Measurements from ENCODE around the gene CCDC30. TPM values are rescaled to one million over a fixed set of nuclear protein-coding genes. Genes with fewer than 3 reads are reported as not detected.
"Not testable (repeated sequence)": the region's sequence is repeated elsewhere in the genome, so short reads cannot be mapped to it uniquely, and the experiment has no call there.

CCDC30 gene
- total and polyA plus RNA-seq, 2 experiments from 2014 or later: 2.6 to 12.9 TPM

DNA sequence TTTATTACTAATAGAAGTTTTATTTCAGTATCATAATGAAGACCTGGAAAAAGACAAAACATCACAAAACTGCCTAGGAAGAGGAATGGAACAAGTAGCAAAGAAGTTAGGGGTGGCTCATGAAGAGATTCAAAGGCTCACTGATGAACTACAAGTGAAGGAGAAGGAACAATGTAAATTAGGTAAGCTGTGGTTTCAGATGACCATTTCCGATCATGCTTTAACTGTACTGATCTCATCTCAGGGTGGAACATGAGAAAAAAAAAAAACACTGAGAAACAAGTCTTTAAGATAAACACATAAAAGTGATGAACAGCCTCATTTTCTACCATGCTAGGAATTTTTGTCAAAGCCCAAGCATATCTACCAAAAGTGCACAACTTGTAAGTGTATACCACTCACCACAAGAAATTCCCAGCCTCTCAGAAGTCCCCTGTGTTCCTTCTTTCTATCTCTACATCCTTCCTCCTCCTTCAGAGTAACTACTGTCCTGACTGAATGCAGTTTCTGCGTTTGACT, 19.6 kb downstream of the CCDC30 start:
- no peaks in the 10 kb centered on the region for H3K36me3 ChIP-seq (replicated peaks; ENCODE audit: insufficient read depth, low read depth)
- WGBS (ENCODE audit: low lambda C conversion rate, missing lambda C conversion rate): 78% methylated on average over 2 of the region's 2 CpGs
- H3K4me1 ChIP-seq (ENCODE audit: insufficient read depth): no peaks in the 10 kb centered on the region

DNA sequence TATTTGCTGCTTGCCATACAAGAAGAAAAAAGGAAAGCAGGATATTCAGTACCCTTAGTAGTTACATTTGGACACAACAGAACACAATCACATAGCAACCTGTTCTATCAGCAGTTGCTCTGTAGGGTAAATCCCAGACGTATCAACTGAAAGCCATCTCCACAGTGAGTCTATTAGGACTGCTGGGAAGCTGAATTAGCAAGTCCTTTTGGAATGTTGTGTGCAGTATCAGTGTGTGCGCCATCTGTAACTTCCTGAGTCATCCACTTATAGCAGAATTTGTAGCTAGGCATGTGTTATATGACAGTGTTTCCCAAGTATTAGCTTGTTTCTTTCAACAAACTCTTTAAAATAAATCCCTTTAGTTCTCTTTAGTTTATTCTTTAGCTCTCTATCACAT, 21.3 kb downstream of the CCDC30 start:
- WGBS (ENCODE audit: low lambda C conversion rate, missing lambda C conversion rate): 28% methylated on average over 2 of the region's 2 CpGs
- Histone ChIP-seq H3K79me2 (no peaks in the 10 kb centered on the region), H3K9me2 (replicated peaks; ENCODE audit: insufficient read depth) (no peaks in the 10 kb centered on the region), H3K36me3 (replicated peaks; ENCODE audit: insufficient read depth, low read depth) (no peaks in the 10 kb centered on the region), H3K9me3 (ENCODE audit: low read depth) (no peaks in the 10 kb centered on the region), H4K20me1 (ENCODE audit: insufficient read depth, poor library complexity, severe bottlenecking) (no peaks in the 10 kb centered on the region), H3K4me2 (no peak overlapping the region), H3K4me3 (no peak overlapping the region), H2AFZ (no peak overlapping the region), H3K27me3 (no peaks in the 10 kb centered on the region), H3K4me1 (ENCODE audit: insufficient read depth) (no peaks in the 10 kb centered on the region), H3K27ac (peak overlapping the region; percentile 24)
- DNase-seq (ENCODE audit: low spot score): peak; percentile 52
- TF ChIP-seq, protein P1, sequence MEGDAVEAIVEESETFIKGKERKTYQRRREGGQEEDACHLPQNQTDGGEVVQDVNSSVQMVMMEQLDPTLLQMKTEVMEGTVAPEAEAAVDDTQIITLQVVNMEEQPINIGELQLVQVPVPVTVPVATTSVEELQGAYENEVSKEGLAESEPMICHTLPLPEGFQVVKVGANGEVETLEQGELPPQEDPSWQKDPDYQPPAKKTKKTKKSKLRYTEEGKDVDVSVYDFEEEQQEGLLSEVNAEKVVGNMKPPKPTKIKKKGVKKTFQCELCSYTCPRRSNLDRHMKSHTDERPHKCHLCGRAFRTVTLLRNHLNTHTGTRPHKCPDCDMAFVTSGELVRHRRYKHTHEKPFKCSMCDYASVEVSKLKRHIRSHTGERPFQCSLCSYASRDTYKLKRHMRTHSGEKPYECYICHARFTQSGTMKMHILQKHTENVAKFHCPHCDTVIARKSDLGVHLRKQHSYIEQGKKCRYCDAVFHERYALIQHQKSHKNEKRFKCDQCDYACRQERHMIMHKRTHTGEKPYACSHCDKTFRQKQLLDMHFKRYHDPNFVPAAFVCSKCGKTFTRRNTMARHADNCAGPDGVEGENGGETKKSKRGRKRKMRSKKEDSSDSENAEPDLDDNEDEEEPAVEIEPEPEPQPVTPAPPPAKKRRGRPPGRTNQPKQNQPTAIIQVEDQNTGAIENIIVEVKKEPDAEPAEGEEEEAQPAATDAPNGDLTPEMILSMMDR (IDR thresholded peaks at IDR 0.05; ENCODE audit: poor library complexity): no peak
- TF ChIP-seq EZH2phosphoT487 (IDR thresholded peaks at IDR 0.05; ENCODE audit: low read depth, severe bottlenecking, unreplicated experiment) (no peak), EZH2 (IDR thresholded peaks at IDR 0.05; ENCODE audit: borderline replicate concordance) (no peak)

More for the DNA sequence above, 19.6 kb downstream of the CCDC30 start:
- no peak overlapping the region for H2AFZ ChIP-seq
- DNase-seq (ENCODE audit: low spot score): no peak
- H3K9me2 ChIP-seq (replicated peaks; ENCODE audit: insufficient read depth): no peaks in the 10 kb centered on the region
- H4K20me1 ChIP-seq (ENCODE audit: insufficient read depth, poor library complexity, severe bottlenecking): no peaks in the 10 kb centered on the region
- H3K27me3 ChIP-seq: no peaks in the 10 kb centered on the region
- H3K27ac ChIP-seq: no peak overlapping the region
- H3K79me2 ChIP-seq: no peaks in the 10 kb centered on the region
- no peak overlapping the region for H3K4me3 ChIP-seq
- no peaks in the 10 kb centered on the region for H3K9me3 ChIP-seq (ENCODE audit: low read depth)
- TF ChIP-seq EZH2 (IDR thresholded peaks at IDR 0.05; ENCODE audit: borderline replicate concordance): no peak
- TF ChIP-seq EZH2phosphoT487 (IDR thresholded peaks at IDR 0.05; ENCODE audit: low read depth, severe bottlenecking, unreplicated experiment): no peak
- TF ChIP-seq, protein P1 (IDR thresholded peaks at IDR 0.05; ENCODE audit: poor library complexity): no peak
- H3K4me2 ChIP-seq: no peak overlapping the region

DNA sequence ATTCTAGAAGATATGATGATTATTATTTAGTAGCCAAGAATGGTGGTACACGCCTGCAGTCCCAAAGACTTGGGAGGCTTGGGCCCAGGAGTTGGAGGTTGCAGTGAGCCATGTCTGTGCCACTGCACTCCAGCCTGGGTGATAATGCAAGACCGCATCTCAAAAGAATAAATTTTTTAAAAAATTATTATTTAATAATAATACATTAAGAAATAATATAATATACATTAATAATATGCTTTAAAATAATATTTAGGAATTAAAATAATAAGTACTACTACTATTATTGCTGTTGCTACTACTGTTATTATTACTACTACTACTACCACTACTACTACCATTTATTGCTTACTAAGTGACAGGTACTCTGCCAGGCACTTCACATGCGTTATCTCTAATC, 27.2 kb downstream of the CCDC30 start:
- Histone ChIP-seq H3K9me3 (ENCODE audit: low read depth) (no peaks in the 10 kb centered on the region), H3K79me2 (no peaks in the 10 kb centered on the region), H3K36me3 (replicated peaks; ENCODE audit: insufficient read depth, low read depth) (no peaks in the 10 kb centered on the region), H3K27me3 (no peaks in the 10 kb centered on the region), H3K27ac (no peak overlapping the region), H2AFZ (no peak overlapping the region), H3K4me2 (no peak overlapping the region), H3K9me2 (replicated peaks; ENCODE audit: insufficient read depth) (no peaks in the 10 kb centered on the region), H3K4me1 (ENCODE audit: insufficient read depth) (no peaks in the 10 kb centered on the region), H3K4me3 (no peak overlapping the region), H4K20me1 (ENCODE audit: insufficient read depth, poor library complexity, severe bottlenecking) (no peaks in the 10 kb centered on the region)
- 95% methylated on average over 3 of the region's 3 CpGs for WGBS (ENCODE audit: low lambda C conversion rate, missing lambda C conversion rate)
- no peak for DNase-seq (ENCODE audit: low spot score)
- TF ChIP-seq, protein P1 (IDR thresholded peaks at IDR 0.05; ENCODE audit: poor library complexity): no peak
- TF ChIP-seq EZH2 (IDR thresholded peaks at IDR 0.05; ENCODE audit: borderline replicate concordance) (no peak), EZH2phosphoT487 (IDR thresholded peaks at IDR 0.05; ENCODE audit: low read depth, severe bottlenecking, unreplicated experiment) (no peak)

DNA sequence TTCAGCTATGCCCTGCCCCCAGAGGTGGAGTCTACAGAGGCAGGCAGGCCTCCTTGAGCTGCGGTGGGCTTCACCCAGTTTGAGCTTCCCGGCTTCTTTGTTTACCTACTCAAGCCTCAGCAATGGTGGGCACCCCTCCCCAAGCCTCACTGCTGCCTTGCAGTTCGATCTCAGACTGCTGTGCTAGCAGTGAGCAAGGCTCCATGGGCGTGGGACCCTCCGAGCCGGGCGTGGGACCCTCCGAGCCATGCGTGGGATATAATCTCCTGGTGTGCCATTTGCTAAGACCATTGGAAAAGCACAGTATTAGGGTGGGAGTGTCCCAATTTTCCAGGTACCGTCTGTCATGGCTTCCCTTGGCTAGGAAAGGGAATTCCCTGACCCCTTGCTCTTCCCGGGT, 38.9 kb downstream of the CCDC30 start:
- 93% methylated on average over 11 of the region's 11 CpGs for WGBS (ENCODE audit: low lambda C conversion rate, missing lambda C conversion rate)
- not testable (repeated sequence) for H3K27ac ChIP-seq

More for the DNA sequence above, 38.9 kb downstream of the CCDC30 start:
- H3K4me1 ChIP-seq (ENCODE audit: insufficient read depth); H3K27me3 ChIP-seq; H2AFZ ChIP-seq; H3K4me2 ChIP-seq; H3K9me2 ChIP-seq (replicated peaks; ENCODE audit: insufficient read depth); H3K4me3 ChIP-seq; H3K36me3 ChIP-seq (replicated peaks; ENCODE audit: insufficient read depth, low read depth); DNase-seq (ENCODE audit: low spot score); H4K20me1 ChIP-seq (ENCODE audit: insufficient read depth, poor library complexity, severe bottlenecking); H3K79me2 ChIP-seq: not testable (repeated sequence)
- H3K9me3 ChIP-seq (ENCODE audit: low read depth): peaks cover 13% of the 10 kb centered on the region

All from hepatocyte (in vitro differentiated cells).